Neural progenitor cell (in vitro differentiated cells): ENCODE data around the gene MCRS1.

ENCODE experiments used
- EZH2 ChIP-seq: fragments of 200-600 bp; sonication (generic); IDR thresholded peaks from 2 replicates; pipeline ENCODE4 v1.6.1; 2017; ENCODE audit warnings: antibody characterized with exemption, mild to moderate bottlenecking, moderate library complexity
- TF ChIP-seq, protein P1 (sequence below): fragments of 200-600 bp; sonication (generic); IDR thresholded peaks from 2 replicates; pipeline ENCODE4 v1.5.1; 2017; ENCODE audit warnings: antibody characterized with exemption, mild to moderate bottlenecking

GRCh38 chr12:49578471-49579112 is 10.7 kb upstream of the MCRS1 start:
- TF ChIP-seq EZH2: no peak
- TF ChIP-seq, protein P1, sequence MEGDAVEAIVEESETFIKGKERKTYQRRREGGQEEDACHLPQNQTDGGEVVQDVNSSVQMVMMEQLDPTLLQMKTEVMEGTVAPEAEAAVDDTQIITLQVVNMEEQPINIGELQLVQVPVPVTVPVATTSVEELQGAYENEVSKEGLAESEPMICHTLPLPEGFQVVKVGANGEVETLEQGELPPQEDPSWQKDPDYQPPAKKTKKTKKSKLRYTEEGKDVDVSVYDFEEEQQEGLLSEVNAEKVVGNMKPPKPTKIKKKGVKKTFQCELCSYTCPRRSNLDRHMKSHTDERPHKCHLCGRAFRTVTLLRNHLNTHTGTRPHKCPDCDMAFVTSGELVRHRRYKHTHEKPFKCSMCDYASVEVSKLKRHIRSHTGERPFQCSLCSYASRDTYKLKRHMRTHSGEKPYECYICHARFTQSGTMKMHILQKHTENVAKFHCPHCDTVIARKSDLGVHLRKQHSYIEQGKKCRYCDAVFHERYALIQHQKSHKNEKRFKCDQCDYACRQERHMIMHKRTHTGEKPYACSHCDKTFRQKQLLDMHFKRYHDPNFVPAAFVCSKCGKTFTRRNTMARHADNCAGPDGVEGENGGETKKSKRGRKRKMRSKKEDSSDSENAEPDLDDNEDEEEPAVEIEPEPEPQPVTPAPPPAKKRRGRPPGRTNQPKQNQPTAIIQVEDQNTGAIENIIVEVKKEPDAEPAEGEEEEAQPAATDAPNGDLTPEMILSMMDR: no peak
